Neural progenitor cell (in vitro differentiated cells): ENCODE measurements around the gene TAP1.

Source experiments
- EZH2 ChIP-seq: fragments of 200-600 bp; sonication (generic); IDR thresholded peaks from 2 replicates; pipeline ENCODE4 v1.6.1; 2017; ENCODE audit warnings: antibody characterized with exemption, mild to moderate bottlenecking, moderate library complexity
- TF ChIP-seq, protein P1 (sequence below): fragments of 200-600 bp; sonication (generic); IDR thresholded peaks from 2 replicates; pipeline ENCODE4 v1.5.1; 2017; ENCODE audit warnings: antibody characterized with exemption, mild to moderate bottlenecking

GRCh38 chr6:32847004-32847403, 6.5 kb downstream of the TAP1 start:
- TF ChIP-seq, protein P1, sequence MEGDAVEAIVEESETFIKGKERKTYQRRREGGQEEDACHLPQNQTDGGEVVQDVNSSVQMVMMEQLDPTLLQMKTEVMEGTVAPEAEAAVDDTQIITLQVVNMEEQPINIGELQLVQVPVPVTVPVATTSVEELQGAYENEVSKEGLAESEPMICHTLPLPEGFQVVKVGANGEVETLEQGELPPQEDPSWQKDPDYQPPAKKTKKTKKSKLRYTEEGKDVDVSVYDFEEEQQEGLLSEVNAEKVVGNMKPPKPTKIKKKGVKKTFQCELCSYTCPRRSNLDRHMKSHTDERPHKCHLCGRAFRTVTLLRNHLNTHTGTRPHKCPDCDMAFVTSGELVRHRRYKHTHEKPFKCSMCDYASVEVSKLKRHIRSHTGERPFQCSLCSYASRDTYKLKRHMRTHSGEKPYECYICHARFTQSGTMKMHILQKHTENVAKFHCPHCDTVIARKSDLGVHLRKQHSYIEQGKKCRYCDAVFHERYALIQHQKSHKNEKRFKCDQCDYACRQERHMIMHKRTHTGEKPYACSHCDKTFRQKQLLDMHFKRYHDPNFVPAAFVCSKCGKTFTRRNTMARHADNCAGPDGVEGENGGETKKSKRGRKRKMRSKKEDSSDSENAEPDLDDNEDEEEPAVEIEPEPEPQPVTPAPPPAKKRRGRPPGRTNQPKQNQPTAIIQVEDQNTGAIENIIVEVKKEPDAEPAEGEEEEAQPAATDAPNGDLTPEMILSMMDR = no peak
- TF ChIP-seq EZH2 = no peak
